ENCODE results near the gene TMX3. TPM values are rescaled to one million over a fixed set of nuclear protein-coding genes. Genes with fewer than 3 reads are reported as not detected.

TMX3 gene, protein sequence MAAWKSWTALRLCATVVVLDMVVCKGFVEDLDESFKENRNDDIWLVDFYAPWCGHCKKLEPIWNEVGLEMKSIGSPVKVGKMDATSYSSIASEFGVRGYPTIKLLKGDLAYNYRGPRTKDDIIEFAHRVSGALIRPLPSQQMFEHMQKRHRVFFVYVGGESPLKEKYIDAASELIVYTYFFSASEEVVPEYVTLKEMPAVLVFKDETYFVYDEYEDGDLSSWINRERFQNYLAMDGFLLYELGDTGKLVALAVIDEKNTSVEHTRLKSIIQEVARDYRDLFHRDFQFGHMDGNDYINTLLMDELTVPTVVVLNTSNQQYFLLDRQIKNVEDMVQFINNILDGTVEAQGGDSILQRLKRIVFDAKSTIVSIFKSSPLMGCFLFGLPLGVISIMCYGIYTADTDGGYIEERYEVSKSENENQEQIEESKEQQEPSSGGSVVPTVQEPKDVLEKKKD
- 10 to 100 TPM; 57.3 to 78.5 (median 64.8) TPM for polyA plus RNA-seq (ENCODE audit: insufficient read length in 3 of 3)

DNA sequence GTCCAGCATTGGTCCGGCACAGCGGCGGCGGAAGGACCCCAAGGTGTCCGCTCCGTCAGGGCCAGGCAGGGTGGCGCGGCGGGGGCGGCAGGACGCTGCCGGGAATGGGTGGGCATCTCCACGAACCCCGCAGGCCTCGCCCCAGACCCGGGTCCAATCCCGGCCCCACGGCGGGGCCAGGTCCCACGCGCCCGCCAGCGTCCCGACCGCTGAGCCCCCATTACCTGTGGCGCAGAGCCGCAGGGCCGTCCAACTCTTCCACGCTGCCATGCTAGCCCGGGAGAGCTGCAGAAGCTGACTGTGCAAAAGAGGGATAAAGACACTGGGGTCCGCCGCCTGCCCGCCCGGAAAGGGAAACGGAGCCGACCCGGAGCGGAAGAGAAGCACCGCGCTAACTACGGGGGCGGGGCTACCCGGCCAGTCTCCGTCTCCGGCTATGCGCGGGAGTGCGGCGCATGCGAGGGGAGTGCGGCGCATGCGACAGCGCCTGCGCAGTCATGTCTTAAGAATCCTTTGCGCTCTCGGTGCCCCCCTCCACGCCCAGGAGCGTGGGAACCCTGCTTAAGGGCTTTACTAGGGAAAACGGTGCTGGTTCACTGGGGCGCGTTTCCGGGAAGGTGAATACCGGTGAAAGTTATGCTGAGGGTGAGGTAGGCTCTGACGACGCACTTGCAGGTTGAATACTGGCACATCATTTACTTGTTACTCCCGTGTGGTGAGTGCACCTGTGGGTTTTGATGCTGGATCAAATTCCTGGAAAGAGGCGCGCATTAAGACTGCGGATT lies at the start of gene TMX3:
TMX3 (minus strand) TSS at position 397 of the 785 bp plus-strand sequence; CDS start at position 270, 127 bp downstream.
- peak; percentile 77 to 84 (median 81) for DNase-seq (ENCODE audit: low read depth in 3 of 3, low spot score in 2 of 3)

DNA sequence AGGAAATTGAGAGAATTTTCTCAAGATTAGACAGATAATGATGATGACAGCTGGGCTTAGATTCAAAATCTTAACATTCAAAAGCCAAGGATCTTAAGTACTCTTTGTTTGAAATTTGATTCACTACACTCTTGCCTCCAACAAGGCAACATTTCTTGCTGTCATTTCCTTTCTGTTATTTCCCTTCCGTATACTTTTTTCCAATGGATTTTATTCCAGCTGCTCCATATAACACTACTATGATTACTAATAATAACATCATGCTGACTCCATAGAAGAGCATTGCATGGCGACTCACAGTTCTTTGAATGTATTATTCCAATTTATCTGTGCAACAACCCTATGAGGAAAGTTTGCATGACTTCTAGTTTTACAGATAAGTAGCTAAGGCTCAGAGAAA lies 49.1 kb upstream of the TMX3 start:
- no peak for DNase-seq (ENCODE audit: low read depth in 3 of 3, low spot score in 2 of 3)

DNA sequence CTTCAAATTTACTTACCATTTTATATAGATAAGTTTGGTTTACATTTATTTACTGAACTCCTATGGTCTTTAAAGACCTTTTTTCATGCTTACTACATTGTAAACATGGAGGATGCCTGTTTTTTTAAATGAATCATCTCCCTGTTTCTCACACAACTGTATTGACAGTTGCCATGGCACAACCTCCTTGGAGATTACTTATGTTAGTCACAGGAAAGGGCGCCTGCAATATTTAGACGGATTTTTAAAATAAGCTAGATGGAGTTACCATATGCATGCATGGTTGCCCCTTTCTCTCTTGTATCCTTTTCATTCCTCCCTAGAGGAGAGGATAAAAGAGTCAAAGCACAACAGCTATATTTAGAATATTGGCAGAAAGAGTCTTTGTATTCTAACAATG lies 48.2 kb upstream of the TMX3 start:
- no peak for DNase-seq (ENCODE audit: low read depth in 3 of 3, low spot score in 2 of 3)

DNA sequence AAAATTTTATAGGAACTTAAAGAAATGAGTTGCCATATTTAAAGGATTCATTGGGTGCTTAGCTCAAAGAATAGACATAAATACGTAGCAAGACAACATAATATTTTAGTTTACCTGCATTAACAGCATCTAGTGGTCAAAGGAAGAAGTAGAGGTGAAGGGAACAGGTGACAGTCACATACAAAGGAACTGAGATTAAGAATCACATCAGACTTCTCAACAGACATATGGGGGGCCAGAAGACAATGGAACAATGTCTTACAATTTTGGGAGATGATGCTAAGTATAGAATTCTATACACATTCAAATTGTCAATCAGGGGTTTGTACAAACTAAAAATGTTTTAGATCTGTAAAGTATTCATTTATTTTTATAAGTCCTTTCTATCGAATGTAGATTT lies 44.4 kb upstream of the TMX3 start:
- no peak for DNase-seq (ENCODE audit: low read depth in 3 of 3, low spot score in 2 of 3)

DNA sequence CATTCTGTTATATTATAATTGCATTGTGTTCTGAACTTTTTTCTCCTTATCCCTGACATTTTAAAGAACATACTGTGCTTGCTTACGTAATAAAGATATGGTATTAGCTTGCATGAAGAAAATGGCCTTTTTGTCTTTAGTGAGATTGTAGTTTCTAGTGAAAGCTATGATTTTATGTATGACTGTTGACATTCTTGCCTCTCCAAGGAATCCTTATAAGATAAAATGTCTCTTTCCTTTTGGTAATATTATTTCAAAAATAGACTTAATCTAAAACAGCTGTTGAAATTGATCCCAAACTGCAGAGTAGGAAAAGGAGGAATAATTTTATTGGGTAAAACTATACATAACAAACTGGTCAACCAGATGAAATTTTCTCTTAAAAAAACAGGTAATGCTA lies 42.2 kb upstream of the TMX3 start:
- DNase-seq (ENCODE audit: low read depth in 3 of 3, low spot score in 2 of 3): no peak

DNA sequence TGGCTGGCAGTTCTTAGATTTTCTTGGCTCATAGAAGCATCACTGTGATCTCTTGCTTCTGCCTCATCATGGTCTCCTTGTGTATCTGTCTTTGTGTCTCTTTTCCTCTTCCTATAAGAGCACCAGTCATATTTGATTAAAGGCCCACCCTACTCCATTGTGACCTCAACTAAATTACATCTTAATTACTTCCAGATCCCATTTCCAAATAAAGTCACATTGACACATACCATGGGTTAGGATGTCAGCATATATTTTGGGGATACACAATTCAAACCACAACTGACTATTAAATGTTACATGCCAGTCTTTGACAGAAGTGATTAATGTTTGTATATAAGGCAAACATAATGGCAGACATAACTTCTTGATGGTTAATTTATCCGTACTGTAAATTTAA lies 27.3 kb upstream of the TMX3 start:
- no peak for DNase-seq (ENCODE audit: low read depth in 3 of 3, low spot score in 2 of 3)

DNA sequence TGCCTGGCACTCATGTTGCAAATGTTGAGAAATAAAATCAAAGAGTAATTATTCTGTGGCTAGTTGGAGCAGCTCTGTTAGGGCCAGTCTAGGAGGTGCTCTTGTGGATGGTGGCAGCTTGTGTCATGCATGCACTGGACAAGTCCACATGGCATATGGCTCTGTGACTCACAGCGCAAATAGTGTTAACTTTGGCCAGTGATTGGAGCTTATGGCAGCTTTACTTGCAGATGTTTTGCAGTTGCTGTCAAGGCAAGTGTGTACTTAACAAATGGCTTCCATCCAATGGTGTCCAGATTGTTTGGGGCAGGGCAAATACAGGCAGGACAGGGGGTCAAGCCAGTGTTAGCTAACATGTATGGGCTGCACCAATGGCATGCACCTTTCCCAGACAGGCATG lies 26.1 kb upstream of the TMX3 start:
- DNase-seq (ENCODE audit: low read depth in 3 of 3, low spot score in 2 of 3): no peak

DNA sequence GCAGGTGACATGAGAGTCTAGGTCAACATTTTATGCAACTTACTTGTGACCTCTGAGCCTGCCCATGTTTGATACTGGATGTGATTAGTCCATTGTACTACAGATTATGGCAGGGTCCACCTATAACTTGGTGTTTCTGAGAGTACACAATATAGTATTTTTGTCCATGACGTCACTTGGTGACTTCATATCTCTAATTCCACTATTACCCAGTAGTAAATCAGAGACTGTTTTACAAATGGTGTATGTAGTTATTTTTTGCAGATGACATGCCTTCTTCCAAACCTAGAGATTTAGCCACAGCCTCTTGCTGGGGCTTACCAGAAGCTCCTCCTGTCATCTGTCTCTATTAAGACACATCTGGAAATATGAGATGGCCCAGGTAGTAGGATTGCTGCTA lies 24.6 kb upstream of the TMX3 start:
- DNase-seq (ENCODE audit: low read depth in 3 of 3, low spot score in 2 of 3): no peak

DNA sequence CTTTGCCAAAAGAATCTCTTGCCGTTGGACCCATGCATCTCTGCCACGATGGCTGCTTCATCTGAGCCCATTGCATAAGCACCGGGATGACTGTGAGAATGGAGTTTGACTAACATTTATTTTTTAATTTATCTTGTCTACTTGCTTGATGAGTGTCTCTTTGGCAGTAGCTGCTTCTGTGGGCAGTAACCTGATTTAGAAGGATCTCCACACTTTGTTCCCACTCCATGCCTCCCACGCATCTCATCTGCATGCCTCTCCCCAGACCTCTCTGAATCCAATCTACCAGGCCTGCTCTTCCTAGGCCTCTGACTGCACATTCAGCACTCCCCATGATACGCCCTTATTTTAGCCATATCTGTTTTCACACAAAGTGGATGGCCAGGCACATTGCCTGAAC lies 23.7 kb upstream of the TMX3 start:
- DNase-seq (ENCODE audit: low read depth in 3 of 3, low spot score in 2 of 3): no peak

DNA sequence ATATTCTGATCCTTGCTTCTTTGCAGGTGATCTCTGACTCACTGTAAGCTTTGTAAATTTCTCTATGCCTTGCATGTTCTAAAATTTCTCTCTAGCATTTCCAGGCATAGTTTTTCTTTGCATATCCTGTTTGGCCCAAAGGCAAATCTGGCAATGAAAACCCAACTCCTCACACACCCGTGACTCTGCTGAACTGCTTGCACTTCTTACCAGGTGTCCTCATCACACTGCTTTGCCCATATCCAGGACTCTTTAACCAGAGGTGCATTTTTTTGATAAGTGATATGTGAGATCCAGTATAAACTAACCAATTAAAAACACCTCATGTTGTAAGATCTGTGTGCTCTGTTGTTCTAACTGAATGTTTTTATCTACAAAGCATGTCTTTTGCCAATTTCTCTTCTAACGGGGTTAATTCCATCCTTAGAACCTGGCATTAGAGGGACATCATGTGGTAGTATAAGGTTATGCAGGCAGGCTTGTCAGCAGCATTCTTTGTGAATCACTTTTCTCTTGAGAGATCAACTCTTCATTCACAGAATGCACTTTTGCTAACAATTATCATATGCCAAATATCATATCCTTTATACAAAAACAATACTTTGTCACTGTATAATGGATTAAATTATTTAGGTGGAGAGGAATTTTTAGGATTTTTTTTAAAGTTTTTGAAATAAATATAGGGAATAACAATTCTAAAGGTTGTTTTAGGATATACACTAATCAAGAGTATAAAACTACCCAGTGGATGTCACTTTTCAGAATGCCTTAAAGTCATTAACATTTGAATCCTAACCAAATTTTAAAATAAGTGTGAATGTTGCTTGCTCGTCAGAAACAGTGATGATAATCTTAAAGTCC lies 20.8 kb upstream of the TMX3 start:
- DNase-seq (ENCODE audit: low read depth in 3 of 3, low spot score in 2 of 3): no peak

DNA sequence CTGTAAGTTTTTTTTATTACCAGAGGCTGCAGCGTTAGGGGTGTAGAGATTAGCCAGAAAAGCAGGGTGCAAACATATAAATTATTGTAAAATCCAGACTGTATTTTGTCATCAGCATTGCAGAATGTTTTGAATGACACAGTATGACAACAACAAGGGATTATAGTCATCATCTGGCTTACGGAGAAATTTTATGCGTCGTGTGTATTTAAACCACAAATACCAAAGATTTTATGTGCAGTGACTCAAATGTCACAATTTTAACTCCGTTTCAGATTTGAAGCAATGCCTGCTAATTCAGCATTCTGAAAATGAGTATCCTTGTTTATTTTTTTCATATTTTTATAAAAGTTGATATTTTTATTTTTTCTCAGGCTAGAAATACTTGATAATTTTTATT lies 19.4 kb upstream of the TMX3 start:
- no peak for DNase-seq (ENCODE audit: low read depth in 3 of 3, low spot score in 2 of 3)

DNA sequence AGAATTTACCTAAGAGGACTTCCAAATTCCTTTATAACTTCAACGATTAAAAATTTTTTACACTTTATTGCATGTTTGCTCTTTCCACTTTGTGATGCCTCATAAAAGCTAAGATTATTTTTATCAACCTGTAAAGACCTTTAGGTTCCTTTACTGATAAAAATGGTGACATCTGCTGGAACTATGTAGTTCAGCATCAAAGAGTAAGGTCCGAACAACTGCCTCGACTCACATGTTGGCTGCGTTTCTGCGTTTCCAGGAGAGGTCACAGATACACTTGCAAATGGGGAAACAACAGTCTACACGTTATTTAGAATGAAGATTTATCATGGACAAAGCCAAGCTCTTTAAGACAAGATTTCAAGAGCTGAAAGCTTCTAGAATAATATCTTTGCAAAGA lies 18.8 kb upstream of the TMX3 start:
- no peak for DNase-seq (ENCODE audit: low read depth in 3 of 3, low spot score in 2 of 3)

DNA sequence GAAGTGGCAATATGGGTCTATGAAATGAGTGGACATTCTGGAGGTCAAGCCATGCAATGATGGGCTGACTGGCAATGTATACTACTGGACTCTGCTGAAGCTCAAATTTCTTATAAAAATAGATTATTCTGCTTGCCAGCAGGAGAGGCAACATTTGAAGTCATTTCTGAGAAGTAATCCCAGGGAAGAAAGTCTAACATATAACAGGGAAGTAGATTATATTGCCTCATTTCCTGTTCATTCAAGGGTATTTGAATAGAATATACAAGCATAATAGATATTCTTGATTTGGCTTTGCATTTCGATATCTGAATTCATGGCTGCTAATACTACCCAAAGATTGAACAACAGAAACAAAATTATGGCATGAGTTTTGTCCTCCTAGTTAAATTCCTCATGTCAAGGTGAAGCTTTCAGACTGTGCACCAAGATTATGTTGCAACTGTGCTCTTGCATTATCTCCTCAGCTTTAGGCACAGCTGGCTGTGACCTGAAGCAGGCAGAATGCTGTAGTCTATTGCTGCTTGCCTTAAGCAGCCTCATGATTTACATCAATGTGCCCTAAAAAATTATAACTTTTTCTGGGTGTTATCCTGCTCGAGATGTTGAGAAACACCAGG lies 13.3 kb upstream of the TMX3 start:
- DNase-seq (ENCODE audit: low read depth in 3 of 3, low spot score in 2 of 3): no peak

DNA sequence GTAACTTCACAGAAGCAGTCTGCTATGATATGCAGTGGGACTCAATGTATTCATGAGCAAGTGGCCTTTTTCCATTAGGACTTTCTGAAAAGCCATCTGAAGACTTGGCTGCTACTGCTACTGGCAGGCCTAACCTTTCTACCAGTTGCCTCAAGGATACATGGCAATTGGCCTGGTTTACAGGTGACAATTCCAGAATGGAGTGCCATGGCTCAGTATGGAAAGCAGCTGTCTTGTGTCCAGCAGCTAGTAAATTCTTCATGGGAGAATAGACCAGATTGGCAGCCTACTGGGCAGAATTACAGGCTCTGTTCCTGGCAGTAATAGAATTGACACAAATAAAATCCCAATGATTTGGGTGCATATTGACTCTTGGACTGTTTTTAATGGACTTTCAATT lies 12.6 kb upstream of the TMX3 start:
- no peak for DNase-seq (ENCODE audit: low read depth in 3 of 3, low spot score in 2 of 3)

DNA sequence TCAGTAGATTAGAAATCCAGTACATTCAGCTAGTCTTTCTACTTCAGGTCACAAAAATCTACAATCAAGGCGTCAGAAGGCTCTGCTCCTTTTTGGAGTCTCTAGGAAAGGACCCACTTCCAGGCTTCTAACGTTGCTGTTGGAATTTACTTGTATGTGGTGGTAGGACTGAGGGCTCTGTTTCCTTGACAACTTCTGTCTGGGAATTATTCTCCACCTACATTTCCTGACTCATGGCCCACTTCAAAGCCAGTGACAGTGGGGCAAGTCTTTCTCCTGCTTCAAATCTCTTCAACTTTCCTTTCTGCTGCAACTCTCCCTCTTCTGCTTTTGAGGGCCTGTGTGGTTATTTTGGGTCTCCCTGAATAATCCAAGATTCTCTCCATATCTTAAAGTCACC lies 10.4 kb upstream of the TMX3 start:
- DNase-seq (ENCODE audit: low read depth in 3 of 3, low spot score in 2 of 3): no peak

DNA sequence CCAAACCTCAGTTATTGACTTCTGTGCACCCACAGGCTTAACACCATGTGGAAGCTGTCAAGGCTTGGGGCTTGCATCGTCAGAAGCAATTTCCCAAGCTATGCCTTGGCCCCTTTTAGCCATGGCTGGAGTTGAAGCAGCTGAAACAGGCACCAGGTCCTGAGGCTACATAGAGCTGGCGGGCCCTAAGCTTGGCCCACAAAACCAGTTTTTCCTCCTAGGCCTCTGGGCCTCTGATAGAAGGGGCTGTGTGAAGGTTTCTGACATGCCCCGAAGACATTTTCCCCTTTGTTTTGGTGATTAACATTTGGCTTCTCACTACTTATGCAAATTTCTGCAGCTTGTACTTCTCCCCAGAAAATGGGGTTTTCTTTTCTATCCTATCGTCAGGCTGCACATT lies 9.1 kb upstream of the TMX3 start:
- DNase-seq (ENCODE audit: low read depth in 3 of 3, low spot score in 2 of 3): no peak

DNA sequence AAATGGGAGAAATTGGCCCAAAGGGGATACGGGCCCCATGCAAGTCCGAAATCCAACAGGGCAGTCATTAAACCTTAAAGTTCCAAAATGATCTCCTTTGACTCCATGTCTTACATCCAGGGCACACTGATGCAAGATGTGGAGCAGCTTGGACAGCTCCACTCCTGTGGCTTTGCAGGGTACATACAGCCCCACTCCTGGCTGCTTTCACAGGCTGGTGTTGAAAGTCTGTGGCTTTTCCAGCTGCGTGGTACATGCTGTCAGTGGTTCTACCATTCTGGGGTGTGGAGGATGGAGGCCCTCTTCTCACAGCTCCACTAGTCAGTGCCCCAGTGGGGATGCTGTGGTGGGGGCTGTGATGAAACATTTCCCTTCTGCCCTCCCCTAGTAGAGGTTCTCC lies 8.6 kb upstream of the TMX3 start:
- no peak for DNase-seq (ENCODE audit: low read depth in 3 of 3, low spot score in 2 of 3)

DNA sequence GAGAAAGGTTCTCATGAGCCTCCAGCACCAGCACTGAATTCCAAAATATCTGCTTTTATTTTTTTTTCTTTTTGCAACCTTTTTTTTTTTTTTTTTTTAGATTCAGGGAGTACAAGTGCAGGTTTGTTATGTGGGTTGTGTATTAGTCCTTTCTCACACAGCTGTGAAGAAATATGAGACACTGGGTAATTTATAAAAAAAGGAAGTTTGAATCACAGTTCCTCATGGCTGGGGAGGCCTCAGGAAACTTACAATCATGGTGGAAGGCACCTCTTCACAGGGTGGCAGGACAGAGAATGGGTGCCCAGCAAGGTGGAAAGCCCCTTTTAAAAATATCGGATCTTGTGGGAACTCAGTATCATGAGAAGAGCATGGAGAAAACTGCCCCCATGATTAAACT lies 7.9 kb upstream of the TMX3 start:
- DNase-seq (ENCODE audit: low read depth in 3 of 3, low spot score in 2 of 3): no peak

DNA sequence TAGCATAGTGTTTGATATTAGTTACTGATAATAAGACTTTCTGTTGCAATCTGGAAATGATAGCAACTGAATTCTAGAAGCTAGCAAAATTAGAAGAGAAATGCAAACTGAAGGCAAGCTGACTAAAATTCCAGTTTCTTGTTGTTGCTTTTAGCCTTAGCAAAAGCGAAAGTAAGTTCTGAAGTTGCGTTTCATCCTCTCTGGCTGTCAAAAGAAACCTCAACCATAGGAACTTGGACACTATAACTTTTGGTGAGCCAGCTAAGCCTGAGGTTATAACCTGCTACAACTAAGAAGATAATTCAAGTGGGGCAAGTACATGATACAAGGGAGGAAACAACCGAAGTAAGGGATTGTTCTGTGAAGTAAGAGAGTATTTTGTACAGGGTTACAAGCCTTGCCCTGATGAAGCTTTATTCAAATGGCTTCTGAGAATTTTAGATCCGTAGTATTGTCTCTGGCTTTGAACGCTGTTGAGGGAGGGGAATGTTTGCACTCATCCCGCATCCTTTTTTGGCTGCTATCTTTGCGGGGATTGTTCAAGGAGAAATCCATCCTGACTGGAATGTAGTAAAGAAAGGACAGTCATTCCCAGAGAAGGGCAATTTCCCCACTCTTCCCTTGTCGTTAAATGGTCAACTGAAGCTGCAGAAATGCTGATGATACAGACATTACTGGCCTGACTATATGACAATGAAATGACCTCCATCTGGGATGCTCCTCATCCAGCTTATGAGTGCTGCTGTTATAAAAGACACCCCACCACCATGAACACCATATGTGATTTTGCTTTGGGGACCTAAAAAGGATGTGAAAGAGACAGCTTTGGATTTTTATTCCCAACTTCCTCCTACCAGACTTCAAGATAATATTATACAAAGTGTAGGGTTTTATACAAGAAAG lies 7.0 kb upstream of the TMX3 start:
- DNase-seq (ENCODE audit: low read depth in 3 of 3, low spot score in 2 of 3): no peak

DNA sequence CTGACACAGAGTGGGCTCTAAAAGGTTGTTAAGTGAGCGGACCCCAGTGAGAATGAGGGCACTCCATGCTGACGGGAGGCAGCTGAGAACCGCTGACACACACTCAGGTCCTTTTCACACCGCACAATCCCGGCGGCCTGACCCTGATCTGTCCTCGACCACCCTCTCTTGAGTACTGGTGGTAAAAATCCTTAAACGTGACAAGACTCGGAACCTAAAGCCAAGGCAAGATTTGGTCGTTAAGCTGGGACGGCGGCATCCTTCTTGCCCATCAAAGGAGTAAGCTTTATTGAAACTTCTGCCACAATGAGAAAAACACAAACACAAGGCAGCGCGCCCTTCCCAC lies 569 bp downstream of the TMX3 start:
- DNase-seq (ENCODE audit: low read depth in 3 of 3, low spot score in 2 of 3): peak in 1 of 3 donors; percentile 3
